Panc1 (cell line): ENCODE data around the gene GOLGA2. TPM values are rescaled to one million over a fixed set of nuclear protein-coding genes. Genes with fewer than 3 reads are reported as not detected.
A peak's percentile ranks its signal among the peaks of the same experiment; 100 is the strongest.
"Not testable (repeated sequence)": the region's sequence is repeated elsewhere in the genome, so short reads cannot be mapped to it uniquely, and the experiment has no call there.

Source experiments
- ATAC-seq: fragments of 200-7000 bp; cut with Tn5 transposase; 2 replicates; pipeline ENCODE4 v1.9.1; 2020; ENCODE audit warnings: mild to moderate bottlenecking, moderate library complexity
- BruUV-seq: library from RNA; stranded (reverse); fragments of 400-500 nt; replicated peaks from 2 replicates; lab custom pipeline; 2021; lab: Mats Ljungman, UMichigan
- CTCF ChIA-PET: fragments of 300-600 bp; sonication (Branson Sonifier 250); formaldehyde crosslinking; loops from one replicate; lab custom pipeline; 2022; ENCODE audit warnings: antibody characterized with exemption; lab: Charles Lee
- POLR2A ChIA-PET: fragments of 300-600 bp; sonication (Branson Sonifier 250); formaldehyde crosslinking; loops from one replicate; lab custom pipeline; 2022; ENCODE audit warnings: antibody characterized with exemption; lab: Charles Lee
- DNase-seq: peaks from one replicate; pipeline ENCODE4 v3.0.0-alpha.2; 2010; ENCODE audit warnings: low read depth, low spot score
- H3K27ac ChIP-seq: 2 replicates; pipeline ENCODE4 v1.5.1; 2011; ENCODE audit warnings: mild to moderate bottlenecking, low read length, inconsistent platforms
- H3K27me3 ChIP-seq: fragments of 200-500 bp; sonication (Bioruptor generic); 2 replicates; pipeline ENCODE4 v1.6.0; 2014; ENCODE audit warnings: low read length, inconsistent platforms; ENCODE audit not compliant: control insufficient read depth, insufficient read depth
- H3K36me3 ChIP-seq: fragments of 200-500 bp; sonication (Bioruptor generic); 2 replicates; pipeline ENCODE4 v1.5.1; 2014; ENCODE audit warnings: inconsistent platforms, mild to moderate bottlenecking, low read length, moderate library complexity; ENCODE audit not compliant: control insufficient read depth, insufficient read depth
- H3K4me1 ChIP-seq: 2 replicates; pipeline ENCODE4 v1.5.1; 2011; ENCODE audit warnings: inconsistent platforms, mild to moderate bottlenecking, low read length, moderate library complexity; ENCODE audit not compliant: control insufficient read depth, insufficient read depth
- H3K4me3 ChIP-seq, 2 experiments: 2 replicates each; pipeline ENCODE4 v1.5.1; 2011 to 2012; ENCODE audit warnings: low read depth in 2 of 2, low read length in 2 of 2, mild to moderate bottlenecking in 2 of 2, inconsistent platforms in 1 of 2, moderate library complexity in 1 of 2
- H3K9me3 ChIP-seq: fragments of 200-500 bp; sonication (Bioruptor generic); 2 replicates; pipeline ENCODE4 v1.5.1; 2014; ENCODE audit warnings: low read depth, mild to moderate bottlenecking, inconsistent platforms, low read length, moderate library complexity; ENCODE audit not compliant: control insufficient read depth, insufficient read depth
- CTCF ChIP-seq: fragments of 450-650 bp; IDR thresholded peaks from 2 replicates; pipeline ENCODE4 v1.5.1; 2017; ENCODE audit warnings: mild to moderate bottlenecking
- POLR2AphosphoS5 ChIP-seq: IDR thresholded peaks from 2 replicates; pipeline ENCODE4 v1.6.1; 2012; ENCODE audit warnings: mild to moderate bottlenecking, low read depth, low read length, moderate library complexity
- REST ChIP-seq, 2 experiments: IDR thresholded peaks; 2 replicates each; pipeline ENCODE4 v1.6.1; 2011 to 2012; ENCODE audit warnings: low read depth in 2 of 2, control low read depth in 1 of 2, low read length in 1 of 2, mild to moderate bottlenecking in 1 of 2, moderate library complexity in 1 of 2; ENCODE audit not compliant: insufficient read depth in 1 of 2
- SIN3A ChIP-seq: IDR thresholded peaks from 2 replicates; pipeline ENCODE4 v1.6.1; 2012; ENCODE audit warnings: low read depth, mild to moderate bottlenecking, low read length, moderate library complexity, borderline replicate concordance; ENCODE audit not compliant: insufficient read depth
- TCF7L2 ChIP-seq: IDR thresholded peaks from 2 replicates; pipeline ENCODE4 v1.6.1; 2011; ENCODE audit warnings: mild to moderate bottlenecking, low read depth, low read length, inconsistent platforms
- in situ Hi-C: cut with HindIII; loops from 2 replicates; pipeline ENCODE4 v1.10.0; 2016; ENCODE audit warnings: low sequenced_read_pairs, low pct_unique_long_range_greater_than_20kb
- intact Hi-C: fragments of 100-400 bp; cut with micrococcal nuclease; formaldehyde crosslinking; loops from one replicate; pipeline ENCODE4 v1.10.0; 2022; ENCODE audit not compliant: unreplicated experiment
- total RNA-seq: library from RNA; stranded (reverse); gene quantifications from one replicate; pipeline ENCODE4 v1.2.1, GENCODE V29; 2021; ENCODE audit not compliant: unreplicated experiment

GOLGA2 gene
- total RNA-seq, 1 experiment from 2014 or later = 69.6 TPM

GRCh38 chr9:128231638-128232527 is 43.9 kb downstream of the GOLGA2 start:
- DNase-seq (no peak), ATAC-seq (0 out of 2 replicates have a peak, but pooled peaks have one; percentile 30)
- Histone ChIP-seq H3K27ac (no peak overlapping the region), H3K4me1 (no peaks in the 10 kb centered on the region), H3K27me3 (no peaks in the 10 kb centered on the region), H3K36me3 (no peaks in the 10 kb centered on the region), H3K9me3 (no peaks in the 10 kb centered on the region), H3K4me3 (no peak overlapping the region)
- intact Hi-C loops (no loop called here), in situ Hi-C loops (no loop called here)
- no TSS peak for BruUV-seq
- TF ChIP-seq POLR2AphosphoS5 = no peak
- TF ChIP-seq TCF7L2 = no peak
- CTCF ChIA-PET = no interaction called here
- POLR2A ChIA-PET = no interaction called here

GRCh38 chr9:128230897-128231296 is 44.9 kb downstream of the GOLGA2 start:
- H3K27ac ChIP-seq, POLR2A ChIA-PET, in situ Hi-C loops, H3K27me3 ChIP-seq, ATAC-seq, H3K36me3 ChIP-seq, BruUV-seq, intact Hi-C loops, H3K4me1 ChIP-seq, CTCF ChIA-PET, H3K9me3 ChIP-seq, DNase-seq, H3K4me3 ChIP-seq: not testable (repeated sequence)

GRCh38 chr9:128226412-128226801 is 49.4 kb downstream of the GOLGA2 start:
- in situ Hi-C loops = no loop called here
- CTCF ChIA-PET = interaction anchor here (0.6 kb wide), 1 partner anchor 23 kb away, joined by 3 read pairs; no protein-coding TSS in a partner anchor
- no peaks in the 10 kb centered on the region for H3K4me1 ChIP-seq
- ATAC-seq (no peak), DNase-seq (no peak)
- no TSS peak for BruUV-seq
- H3K36me3 ChIP-seq = no peaks in the 10 kb centered on the region
- no peaks in the 10 kb centered on the region for H3K27me3 ChIP-seq
- POLR2A ChIA-PET = no interaction called here
- intact Hi-C loops = no loop called here
- H3K27ac ChIP-seq = no peak overlapping the region
- no peak overlapping the region for H3K4me3 ChIP-seq
- TF ChIP-seq SIN3A (no peak), POLR2AphosphoS5 (no peak), TCF7L2 (no peak), CTCF (no peak), REST (IDR thresholded peaks at IDR 0.05; ENCODE audit: insufficient read depth in 1 of 2, low read depth in 2 of 2, low read length in 1 of 2) (no peak)
- H3K9me3 ChIP-seq = no peaks in the 10 kb centered on the region
